Measurements from ENCODE around the gene CEBPZ. TPM values are rescaled to one million over a fixed set of nuclear protein-coding genes. Genes with fewer than 3 reads are reported as not detected.

Gene CEBPZ
- total and polyA plus RNA-seq, 2 donors (not counting 1 experiment from before 2014, with no cell fraction given) = 5.3 to 56.5 TPM

DNA sequence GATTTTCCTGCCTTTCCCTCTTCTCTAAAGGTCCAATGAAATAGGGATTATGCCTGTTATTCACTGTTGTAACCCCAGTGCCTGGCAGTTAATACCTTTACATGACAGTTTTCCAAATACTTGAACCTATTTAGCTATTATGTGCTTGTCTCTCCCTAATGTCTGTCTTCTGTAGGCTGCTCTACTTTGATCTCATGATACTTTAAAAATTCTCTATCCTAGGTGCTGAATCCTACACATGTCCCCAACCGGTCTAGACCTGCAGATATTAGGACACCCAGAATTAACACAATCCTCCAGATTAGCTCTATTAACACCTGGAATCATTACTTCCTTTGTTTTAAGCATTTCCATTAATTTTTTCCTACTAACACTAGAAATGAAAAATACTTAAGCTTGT is 7.3 kb downstream of the CEBPZ start:
- no peak overlapping the region for H2AFZ ChIP-seq (ENCODE audit: insufficient read depth, low read depth, low read length, poor library complexity, severe bottlenecking)
- no peaks in the 10 kb centered on the region for H3K9me3 ChIP-seq (ENCODE audit: control extremely low read depth in 1 of 3, control insufficient read depth in 2 of 3, insufficient read depth in 1 of 3, low read length in 2 of 3)
- ATAC-seq (ENCODE audit: low read depth) = no peak
- Mint-ChIP-seq H3K4me1 (peaks cover 28% of the 10 kb centered on the region), H3K9me3 (ENCODE audit: insufficient read depth) (no peaks in the 10 kb centered on the region), H3K4me3 (no peak overlapping the region), H3K27ac (no peak overlapping the region), H3K27me3 (no peaks in the 10 kb centered on the region)
- H3K27me3 ChIP-seq (replicated peaks in 1 of 4; ENCODE audit: control extremely low read depth in 1 of 4, control insufficient read depth in 3 of 4, insufficient read depth in 4 of 4, low read length in 3 of 4) = no peaks in the 10 kb centered on the region
- peaks cover 0 to 4% of the 10 kb centered on the region in 2 donors for H3K4me1 ChIP-seq (ENCODE audit: control insufficient read depth in 2 of 2, insufficient read depth in 2 of 2, low read length in 2 of 2)
- H3K9ac ChIP-seq (ENCODE audit: low read length) = no peak overlapping the region
- intact Hi-C loops (cut with micrococcal nuclease) = no loop called here
- ChIA-PET CTCF (interaction anchor here (1.2 kb wide), 1 partner anchor 55 kb away, joined by 3 read pairs; no protein-coding TSS in a partner anchor), POLR2A (no interaction called here)
- WGBS (ENCODE audit: insufficient coverage) = 91% methylated on average over 1 of the region's 1 CpG
- H3K4me3 ChIP-seq (ENCODE audit: control extremely low read depth in 1 of 5, extremely low read depth in 1 of 5, insufficient read depth in 1 of 5, low read depth in 2 of 5, low read length in 4 of 5) = no peak overlapping the region
- no peak overlapping the region for H3K4me2 ChIP-seq (replicated peaks; ENCODE audit: low read depth, low read length, poor library complexity, severe bottlenecking)
- H4K20me1 ChIP-seq (ENCODE audit: control insufficient read depth, insufficient read depth, low read length, poor library complexity, severe bottlenecking) = peaks cover 30% of the 10 kb centered on the region
- H3K27ac ChIP-seq (ENCODE audit: low read length in 2 of 2) = no peak overlapping the region
- peaks cover 10 to 55% of the 10 kb centered on the region in 2 experiments for H3K36me3 ChIP-seq (replicated peaks in 1 of 2; ENCODE audit: control extremely low read depth in 1 of 2, control insufficient read depth in 1 of 2, extremely low read depth in 1 of 2, insufficient read depth in 2 of 2, low read length in 1 of 2)
- TF ChIP-seq CTCF (IDR thresholded peaks at IDR 0.05) = no peak
- no peak for TF ChIP-seq EZH2 (IDR thresholded peaks at IDR 0.05; ENCODE audit: borderline replicate concordance, insufficient read depth, low read depth, low read length, poor library complexity, severe bottlenecking)
- DNase-seq = no peak
- peaks cover 54% of the 10 kb centered on the region for H3K79me2 ChIP-seq (ENCODE audit: control insufficient read depth, insufficient read depth, low read length)

- Histone ChIP-seq H3K4me2 (replicated peaks; ENCODE audit: low read depth, low read length, poor library complexity, severe bottlenecking) (no peak overlapping the region), H3K9me3 (ENCODE audit: control extremely low read depth in 1 of 3, control insufficient read depth in 2 of 3, insufficient read depth in 1 of 3, low read length in 2 of 3) (no peaks in the 10 kb centered on the region), H3K4me1 (ENCODE audit: control insufficient read depth in 2 of 2, insufficient read depth in 2 of 2, low read length in 2 of 2) (peaks cover 0 to 3% of the 10 kb centered on the region in 2 donors), H3K9ac (ENCODE audit: low read length) (no peak overlapping the region), H3K4me3 (ENCODE audit: control extremely low read depth in 1 of 5, extremely low read depth in 1 of 5, insufficient read depth in 1 of 5, low read depth in 2 of 5, low read length in 4 of 5) (no peak overlapping the region), H3K79me2 (ENCODE audit: control insufficient read depth, insufficient read depth, low read length) (peaks cover 45% of the 10 kb centered on the region), H3K27me3 (replicated peaks in 1 of 4; ENCODE audit: control extremely low read depth in 1 of 4, control insufficient read depth in 3 of 4, insufficient read depth in 4 of 4, low read length in 3 of 4) (no peaks in the 10 kb centered on the region), H4K20me1 (ENCODE audit: control insufficient read depth, insufficient read depth, low read length, poor library complexity, severe bottlenecking) (peaks cover 25% of the 10 kb centered on the region), H3K27ac (ENCODE audit: low read length in 2 of 2) (no peak overlapping the region), H2AFZ (ENCODE audit: insufficient read depth, low read depth, low read length, poor library complexity, severe bottlenecking) (no peak overlapping the region), H3K36me3 (replicated peaks in 1 of 2; ENCODE audit: control extremely low read depth in 1 of 2, control insufficient read depth in 1 of 2, extremely low read depth in 1 of 2, insufficient read depth in 2 of 2, low read length in 1 of 2) (peaks cover 10 to 55% of the 10 kb centered on the region in 2 experiments)
- ATAC-seq (ENCODE audit: low read depth) (no peak), DNase-seq (no peak)
- Mint-ChIP-seq H3K4me3 (no peak overlapping the region), H3K4me1 (peaks cover 26% of the 10 kb centered on the region), H3K9me3 (ENCODE audit: insufficient read depth) (no peaks in the 10 kb centered on the region), H3K27me3 (no peaks in the 10 kb centered on the region), H3K27ac (no peak overlapping the region)
- TF ChIP-seq EZH2 (IDR thresholded peaks at IDR 0.05; ENCODE audit: borderline replicate concordance, insufficient read depth, low read depth, low read length, poor library complexity, severe bottlenecking) = no peak
- TF ChIP-seq CTCF (IDR thresholded peaks at IDR 0.05) = no peak
- ChIA-PET POLR2A (no interaction called here), CTCF (interaction anchor here (0.7 to 1.2 kb wide), 2 partner anchors 54 to 655 kb away, joined by 3 read pairs; no protein-coding TSS in a partner anchor)
- intact Hi-C loops (cut with micrococcal nuclease) = no loop called here
- 100% methylated on average over 1 of the region's 4 CpGs for WGBS (ENCODE audit: insufficient coverage)
Observed at GRCh38 chr2:37223131-37223530, 8.3 kb downstream of the CEBPZ start.
